Measurements from ENCODE around the gene MRPL18. TPM values are rescaled to one million over a fixed set of nuclear protein-coding genes. Genes with fewer than 3 reads are reported as not detected.

Gene MRPL18
- polyA plus RNA-seq, 1 donor from 2014 or later: 105 TPM

GRCh38 chr6:159832946-159833345 is 42.7 kb downstream of the MRPL18 start:
- Histone ChIP-seq H2AFZ (ENCODE audit: low read depth, low read length) (no peak overlapping the region), H3K27ac (ENCODE audit: low read length) (no peak overlapping the region), H3K27me3 (ENCODE audit: insufficient read depth, low read depth, low read length) (no peaks in the 10 kb centered on the region), H3K9me3 (ENCODE audit: low read length) (no peaks in the 10 kb centered on the region), H3F3A (ENCODE audit: insufficient read depth, low read length, poor library complexity, severe bottlenecking) (no peaks in the 10 kb centered on the region), H3K79me2 (replicated peaks; ENCODE audit: insufficient read depth, low read length) (no peaks in the 10 kb centered on the region), H3K4me3 (ENCODE audit: low read length) (no peak overlapping the region), H3K4me2 (ENCODE audit: low read length) (no peak overlapping the region), H3K9ac (ENCODE audit: low read length) (no peak overlapping the region), H4K20me1 (ENCODE audit: insufficient read depth) (no peaks in the 10 kb centered on the region), H3K36me3 (ENCODE audit: insufficient read depth, low read length) (no peaks in the 10 kb centered on the region), H3K9me2 (ENCODE audit: insufficient read depth, low read length) (no peaks in the 10 kb centered on the region)
- TF ChIP-seq, protein P1, sequence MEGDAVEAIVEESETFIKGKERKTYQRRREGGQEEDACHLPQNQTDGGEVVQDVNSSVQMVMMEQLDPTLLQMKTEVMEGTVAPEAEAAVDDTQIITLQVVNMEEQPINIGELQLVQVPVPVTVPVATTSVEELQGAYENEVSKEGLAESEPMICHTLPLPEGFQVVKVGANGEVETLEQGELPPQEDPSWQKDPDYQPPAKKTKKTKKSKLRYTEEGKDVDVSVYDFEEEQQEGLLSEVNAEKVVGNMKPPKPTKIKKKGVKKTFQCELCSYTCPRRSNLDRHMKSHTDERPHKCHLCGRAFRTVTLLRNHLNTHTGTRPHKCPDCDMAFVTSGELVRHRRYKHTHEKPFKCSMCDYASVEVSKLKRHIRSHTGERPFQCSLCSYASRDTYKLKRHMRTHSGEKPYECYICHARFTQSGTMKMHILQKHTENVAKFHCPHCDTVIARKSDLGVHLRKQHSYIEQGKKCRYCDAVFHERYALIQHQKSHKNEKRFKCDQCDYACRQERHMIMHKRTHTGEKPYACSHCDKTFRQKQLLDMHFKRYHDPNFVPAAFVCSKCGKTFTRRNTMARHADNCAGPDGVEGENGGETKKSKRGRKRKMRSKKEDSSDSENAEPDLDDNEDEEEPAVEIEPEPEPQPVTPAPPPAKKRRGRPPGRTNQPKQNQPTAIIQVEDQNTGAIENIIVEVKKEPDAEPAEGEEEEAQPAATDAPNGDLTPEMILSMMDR (IDR thresholded peaks at IDR 0.05; ENCODE audit: poor library complexity, severe bottlenecking): no peak
- no peak for TF ChIP-seq MXI1 (conservative IDR thresholded peaks at IDR 0.05; ENCODE audit: poor library complexity, severe bottlenecking)
- TF ChIP-seq TAF1 (IDR thresholded peaks at IDR 0.05; ENCODE audit: low read depth): no peak
- no peak for TF ChIP-seq SMC3 (conservative IDR thresholded peaks at IDR 0.05; ENCODE audit: poor library complexity)
- no peak for TF ChIP-seq EP300 (conservative IDR thresholded peaks at IDR 0.05; ENCODE audit: poor library complexity, severe bottlenecking)
- TF ChIP-seq, protein P2, sequence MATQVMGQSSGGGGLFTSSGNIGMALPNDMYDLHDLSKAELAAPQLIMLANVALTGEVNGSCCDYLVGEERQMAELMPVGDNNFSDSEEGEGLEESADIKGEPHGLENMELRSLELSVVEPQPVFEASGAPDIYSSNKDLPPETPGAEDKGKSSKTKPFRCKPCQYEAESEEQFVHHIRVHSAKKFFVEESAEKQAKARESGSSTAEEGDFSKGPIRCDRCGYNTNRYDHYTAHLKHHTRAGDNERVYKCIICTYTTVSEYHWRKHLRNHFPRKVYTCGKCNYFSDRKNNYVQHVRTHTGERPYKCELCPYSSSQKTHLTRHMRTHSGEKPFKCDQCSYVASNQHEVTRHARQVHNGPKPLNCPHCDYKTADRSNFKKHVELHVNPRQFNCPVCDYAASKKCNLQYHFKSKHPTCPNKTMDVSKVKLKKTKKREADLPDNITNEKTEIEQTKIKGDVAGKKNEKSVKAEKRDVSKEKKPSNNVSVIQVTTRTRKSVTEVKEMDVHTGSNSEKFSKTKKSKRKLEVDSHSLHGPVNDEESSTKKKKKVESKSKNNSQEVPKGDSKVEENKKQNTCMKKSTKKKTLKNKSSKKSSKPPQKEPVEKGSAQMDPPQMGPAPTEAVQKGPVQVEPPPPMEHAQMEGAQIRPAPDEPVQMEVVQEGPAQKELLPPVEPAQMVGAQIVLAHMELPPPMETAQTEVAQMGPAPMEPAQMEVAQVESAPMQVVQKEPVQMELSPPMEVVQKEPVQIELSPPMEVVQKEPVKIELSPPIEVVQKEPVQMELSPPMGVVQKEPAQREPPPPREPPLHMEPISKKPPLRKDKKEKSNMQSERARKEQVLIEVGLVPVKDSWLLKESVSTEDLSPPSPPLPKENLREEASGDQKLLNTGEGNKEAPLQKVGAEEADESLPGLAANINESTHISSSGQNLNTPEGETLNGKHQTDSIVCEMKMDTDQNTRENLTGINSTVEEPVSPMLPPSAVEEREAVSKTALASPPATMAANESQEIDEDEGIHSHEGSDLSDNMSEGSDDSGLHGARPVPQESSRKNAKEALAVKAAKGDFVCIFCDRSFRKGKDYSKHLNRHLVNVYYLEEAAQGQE (IDR thresholded peaks at IDR 0.05; ENCODE audit: borderline replicate concordance): no peak

- TF ChIP-seq SMC3 (conservative IDR thresholded peaks at IDR 0.05; ENCODE audit: poor library complexity) (no peak), RAD21 (conservative IDR thresholded peaks at IDR 0.05) (no peak)
- TF ChIP-seq, protein P1 (IDR thresholded peaks at IDR 0.05; ENCODE audit: poor library complexity, severe bottlenecking): no peak
- H4K20me1 ChIP-seq (ENCODE audit: insufficient read depth): no peaks in the 10 kb centered on the region
- no peaks in the 10 kb centered on the region for H3K79me2 ChIP-seq (replicated peaks; ENCODE audit: insufficient read depth, low read length)
- no peak overlapping the region for H3K4me2 ChIP-seq (ENCODE audit: low read length)
- H3K36me3 ChIP-seq (ENCODE audit: insufficient read depth, low read length): no peaks in the 10 kb centered on the region
- H3K9ac ChIP-seq (ENCODE audit: low read length): no peak overlapping the region
- no peak overlapping the region for H3K4me3 ChIP-seq (ENCODE audit: low read length)
- H3F3A ChIP-seq (ENCODE audit: insufficient read depth, low read length, poor library complexity, severe bottlenecking): no peaks in the 10 kb centered on the region
- H3K27ac ChIP-seq (ENCODE audit: low read length): no peak overlapping the region
- H3K9me3 ChIP-seq (ENCODE audit: low read length): no peaks in the 10 kb centered on the region
- H2AFZ ChIP-seq (ENCODE audit: low read depth, low read length): no peak overlapping the region
- no peaks in the 10 kb centered on the region for H3K9me2 ChIP-seq (ENCODE audit: insufficient read depth, low read length)
- no peaks in the 10 kb centered on the region for H3K27me3 ChIP-seq (ENCODE audit: insufficient read depth, low read depth, low read length)
Observed at GRCh38 chr6:159833556-159833955, 43.3 kb downstream of the MRPL18 start.
